IMR-90 (cell line): ENCODE measurements around the gene SLC35D3. TPM values are rescaled to one million over a fixed set of nuclear protein-coding genes. Genes with fewer than 3 reads are reported as not detected.

Experiments used
- ATAC-seq: fragments of 200-7000 bp; cut with Tn5 transposase; 2 replicates; pipeline ENCODE4 v1.9.1; 2020; ENCODE audit warnings: low read depth, mild to moderate bottlenecking, moderate library complexity
- BruUV-seq: library from RNA; stranded (reverse); fragments of 400-500 nt; replicated peaks from 2 replicates; lab custom pipeline; 2021; lab: Mats Ljungman, UMichigan
- CTCF ChIA-PET: fragments of 300-600 bp; formaldehyde crosslinking; extraction: SDS; loops from one replicate; lab custom pipeline; 2021; ENCODE audit warnings: antibody characterized with exemption; lab: Yijun Ruan, JAX
- POLR2A ChIA-PET: fragments of 300-600 bp; sonication (Branson Sonifier 250); formaldehyde crosslinking; loops from one replicate; lab custom pipeline; 2022; ENCODE audit warnings: antibody characterized with exemption; ENCODE audit not compliant: unreplicated experiment; lab: Charles Lee
- DNase-seq: peaks from one replicate; pipeline ENCODE4 v3.0.0; 2013
- H2AFZ ChIP-seq: replicated peaks from 2 replicates; pipeline ENCODE3; 2013; ENCODE audit warnings: low read length, mild to moderate bottlenecking; ENCODE audit not compliant: poor library complexity
- H2AK5ac ChIP-seq: 2 replicates; pipeline ENCODE4 v1.6.1; 2013; ENCODE audit warnings: low read depth, low read length, inconsistent platforms
- H2AK9ac ChIP-seq: replicated peaks from 2 replicates; pipeline ENCODE3; 2013; ENCODE audit warnings: mild to moderate bottlenecking, low read depth, low read length, moderate library complexity; ENCODE audit not compliant: poor library complexity
- H2BK120ac ChIP-seq: 2 replicates; pipeline ENCODE4 v1.6.1; 2013; ENCODE audit warnings: low read depth, low read length, inconsistent platforms
- H2BK15ac ChIP-seq: 3 replicates; pipeline ENCODE4 v1.6.1; 2013; ENCODE audit warnings: low read depth, low read length, inconsistent platforms
- H2BK20ac ChIP-seq: 2 replicates; pipeline ENCODE4 v1.6.1; 2013; ENCODE audit warnings: low read depth, mild to moderate bottlenecking, inconsistent platforms, low read length, moderate library complexity
- H2BK5ac ChIP-seq: 2 replicates; pipeline ENCODE4 v1.6.1; 2013; ENCODE audit warnings: mild to moderate bottlenecking, low read depth, low read length, inconsistent platforms; ENCODE audit not compliant: poor library complexity, severe bottlenecking
- H3K14ac ChIP-seq: replicated peaks from 2 replicates; pipeline ENCODE4 v1.6.1; 2013; ENCODE audit warnings: low read depth, low read length, inconsistent platforms
- H3K18ac ChIP-seq: 2 replicates; pipeline ENCODE4 v1.6.1; 2013; ENCODE audit warnings: low read depth, low read length, control low read depth
- H3K23ac ChIP-seq: 2 replicates; pipeline ENCODE4 v1.6.1; 2013; ENCODE audit warnings: low read depth, low read length, inconsistent platforms
- H3K27ac ChIP-seq: 2 replicates; pipeline ENCODE4 v1.5.1; 2013; ENCODE audit warnings: mild to moderate bottlenecking, control low read depth, low read length; ENCODE audit not compliant: insufficient read depth
- H3K27me3 ChIP-seq: 2 replicates; pipeline ENCODE4 v1.6.1; 2013; ENCODE audit warnings: low read length; ENCODE audit not compliant: control insufficient read depth, insufficient read depth
- H3K36me3 ChIP-seq: 2 replicates; pipeline ENCODE4 v1.6.1; 2013; ENCODE audit warnings: low read length, mixed read lengths; ENCODE audit not compliant: control insufficient read depth, insufficient read depth
- H3K4ac ChIP-seq: 2 replicates; pipeline ENCODE4 v1.6.1; 2013; ENCODE audit warnings: low read depth, low read length, inconsistent platforms
- H3K4me1 ChIP-seq: 2 replicates; pipeline ENCODE4 v1.6.1; 2013; ENCODE audit warnings: low read length, mixed read lengths; ENCODE audit not compliant: control insufficient read depth, insufficient read depth
- H3K4me2 ChIP-seq: 2 replicates; pipeline ENCODE4 v1.6.1; 2013; ENCODE audit warnings: low read depth, mild to moderate bottlenecking, control low read depth, low read length, moderate library complexity
- H3K4me3 ChIP-seq: 2 replicates; pipeline ENCODE4 v1.5.1; 2013; ENCODE audit warnings: low read depth, mild to moderate bottlenecking, control low read depth, low read length, moderate library complexity; ENCODE audit not compliant: insufficient read depth
- H3K56ac ChIP-seq: 2 replicates; pipeline ENCODE4 v1.6.1; 2013; ENCODE audit warnings: low read length, inconsistent platforms; ENCODE audit not compliant: insufficient read depth; ENCODE audit errors: extremely low read depth
- H3K79me1 ChIP-seq, 2 experiments: 2 replicates each; pipeline ENCODE4 v1.6.1; 2013; ENCODE audit warnings: low read length in 2 of 2, inconsistent platforms in 1 of 2, low read depth in 1 of 2
- H3K9ac ChIP-seq: 2 replicates; pipeline ENCODE4 v1.6.1; 2013; ENCODE audit warnings: low read depth, low read length, control low read depth
- H3K9me1 ChIP-seq: 2 replicates; pipeline ENCODE4 v1.6.1; 2013; ENCODE audit warnings: low read length, inconsistent platforms; ENCODE audit not compliant: insufficient read depth
- H3K9me3 ChIP-seq: 2 replicates; pipeline ENCODE4 v1.6.1; 2013; ENCODE audit warnings: low read length; ENCODE audit not compliant: control insufficient read depth, insufficient read depth
- H4K20me1 ChIP-seq: 2 replicates; pipeline ENCODE4 v1.6.1; 2013; ENCODE audit warnings: low read length, inconsistent platforms; ENCODE audit not compliant: insufficient read depth
- H4K5ac ChIP-seq: 2 replicates; pipeline ENCODE4 v1.6.1; 2013; ENCODE audit warnings: mild to moderate bottlenecking, low read depth, low read length, control low read depth
- H4K8ac ChIP-seq, 2 experiments: 2 replicates each; pipeline ENCODE4 v1.6.1; 2013; ENCODE audit warnings: low read depth in 2 of 2, low read length in 2 of 2, control low read depth in 1 of 2, inconsistent platforms in 1 of 2
- H4K91ac ChIP-seq: 2 replicates; pipeline ENCODE4 v1.6.1; 2013; ENCODE audit warnings: low read depth, low read length, inconsistent platforms; ENCODE audit not compliant: insufficient read depth
- BHLHE40 ChIP-seq: fragments of 150-350 bp; IDR thresholded peaks from 2 replicates; pipeline ENCODE4 v1.6.1; 2016; ENCODE audit warnings: mild to moderate bottlenecking, low read depth, low read length
- CEBPB ChIP-seq: IDR thresholded peaks from 2 replicates; pipeline ENCODE4 v1.6.1; 2012; ENCODE audit warnings: low read depth, low read length, improper control_type of control experiment
- CHD1 ChIP-seq: IDR thresholded peaks from 2 replicates; pipeline ENCODE4 v1.6.1; 2012; ENCODE audit warnings: low read depth, low read length, improper control_type of control experiment
- MAFK ChIP-seq: IDR thresholded peaks from 2 replicates; pipeline ENCODE4 v1.6.1; 2012; ENCODE audit warnings: low read depth, low read length, improper control_type of control experiment
- MAZ ChIP-seq: IDR thresholded peaks from 2 replicates; pipeline ENCODE4 v1.6.1; 2012; ENCODE audit warnings: low read depth, mild to moderate bottlenecking, low read length, improper control_type of control experiment, moderate library complexity, borderline replicate concordance
- MXI1 ChIP-seq: IDR thresholded peaks from 2 replicates; pipeline ENCODE4 v1.6.1; 2012; ENCODE audit warnings: low read depth, mild to moderate bottlenecking, low read length, moderate library complexity, borderline replicate concordance
- NFE2L2 ChIP-seq: fragments of 150-350 bp; IDR thresholded peaks from 2 replicates; pipeline ENCODE4 v1.6.1; 2016; ENCODE audit warnings: low read depth, mild to moderate bottlenecking, low read length
- POLR2A ChIP-seq: IDR thresholded peaks from 2 replicates; pipeline ENCODE4 v1.6.1; 2012; ENCODE audit warnings: mild to moderate bottlenecking, low read depth, low read length
- RAD21 ChIP-seq: IDR thresholded peaks from 2 replicates; pipeline ENCODE4 v1.6.1; 2012; ENCODE audit warnings: low read length, improper control_type of control experiment
- RCOR1 ChIP-seq: IDR thresholded peaks from 2 replicates; pipeline ENCODE4 v1.6.1; 2012; ENCODE audit warnings: mild to moderate bottlenecking, low read length, improper control_type of control experiment; ENCODE audit not compliant: insufficient replicate concordance
- RFX5 ChIP-seq: IDR thresholded peaks from 2 replicates; pipeline ENCODE4 v1.8.0; 2012; ENCODE audit warnings: low read depth, mild to moderate bottlenecking, low read length, moderate library complexity
- SMC3 ChIP-seq: fragments of 150-350 bp; IDR thresholded peaks from 2 replicates; pipeline ENCODE4 v1.6.1; 2016; ENCODE audit warnings: low read depth, mild to moderate bottlenecking, antibody characterized with exemption, low read length, moderate library complexity
- WGBS, 2 experiments: methylation state at CpG; one replicate each; pipeline versions ENCODE4 v1.1.5 to v1.1.7; 2013; ENCODE audit warnings: missing lambda C conversion rate in 2 of 2; ENCODE audit not compliant: insufficient read length in 1 of 2; ENCODE audit errors: extremely low coverage in 2 of 2; 5-methylcytosine and 5-hydroxymethylcytosine counted together
- dilution Hi-C: fragments of 300-500 bp; cut with HindIII; formaldehyde crosslinking; loops from one replicate; pipeline ENCODE4 v1.14.3; 2018; ENCODE audit warnings: low sequenced_read_pairs; ENCODE audit not compliant: unreplicated experiment
- in situ Hi-C: fragments of 300-500 bp; cut with MboI; formaldehyde crosslinking; loops from 3 replicates; pipeline ENCODE4 v1.14.3; 2019; ENCODE audit warnings: low sequenced_read_pairs, inconsistent platforms, mixed read lengths
- intact Hi-C: fragments of 100-400 bp; cut with micrococcal nuclease; formaldehyde crosslinking; loops from 2 replicates; pipeline ENCODE4 v1.10.0; 2022
- polyA plus RNA-seq, 3 experiments: library from polyadenylated mRNA; depleted of rRNA; stranded (reverse); fragments of >200 nt; gene quantifications; 2 replicates each; pipeline ENCODE4 v1.2.3, GENCODE V29; 2012; ENCODE audit warnings: low replicate concordance in 1 of 3
- total RNA-seq: library from RNA; depleted of rRNA; stranded (reverse); fragments of >200 nt; gene quantifications from 2 replicates; pipeline ENCODE4 v1.2.3, GENCODE V29; 2012
- TF ChIP-seq, protein P1 (sequence below): fragments of 150-350 bp; IDR thresholded peaks from 2 replicates; pipeline ENCODE4 v1.6.1; 2017; ENCODE audit warnings: mild to moderate bottlenecking, antibody characterized with exemption, low read length, low read depth
- TF ChIP-seq, protein P2 (sequence below): fragments of 150-350 bp; IDR thresholded peaks from 2 replicates; pipeline ENCODE4 v1.6.1; 2016; ENCODE audit warnings: low read depth, mild to moderate bottlenecking, low read length, moderate library complexity, borderline replicate concordance

Gene SLC35D3
- total and polyA plus RNA-seq, 2 of the 4 experiments (the other 2 are of a cell fraction): not detected

GRCh38 chr6:136932599-136932998 lies 10.5 kb downstream of the SLC35D3 start:
- H2BK15ac ChIP-seq: no peak overlapping the region
- H4K20me1 ChIP-seq: no peaks in the 10 kb centered on the region
- in situ Hi-C loops (no loop called here), intact Hi-C loops (no loop called here), dilution Hi-C loops (no loop called here)
- no peak overlapping the region for H3K14ac ChIP-seq
- H3K4me2 ChIP-seq: no peak overlapping the region
- H3K9me3 ChIP-seq: no peaks in the 10 kb centered on the region
- ChIA-PET CTCF (interaction anchor here (0.5 to 0.6 kb wide), 2 partner anchors 51 to 1491 kb away, joined by 3 to 4 read pairs; no protein-coding TSS in a partner anchor), POLR2A (no interaction called here)
- H2BK120ac ChIP-seq: no peak overlapping the region
- H3K27ac ChIP-seq: no peak overlapping the region
- no peaks in the 10 kb centered on the region for H3K79me1 ChIP-seq
- no peak overlapping the region for H4K5ac ChIP-seq
- peaks cover 2% of the 10 kb centered on the region; the same call in 1 of the 2 replicates for H3K4me1 ChIP-seq
- no peak for DNase-seq
- H2BK20ac ChIP-seq: no peak overlapping the region
- H3K4me3 ChIP-seq: no peak overlapping the region
- H3K9me1 ChIP-seq: no peaks in the 10 kb centered on the region; the same call in 1 of the 2 replicates
- H3K23ac ChIP-seq: no peak overlapping the region
- no CpG with 5 or more reads among the region's 2 CpGs for WGBS, 2 experiments
- H2AK9ac ChIP-seq: no peak overlapping the region
- H3K36me3 ChIP-seq: no peaks in the 10 kb centered on the region
- no peak overlapping the region for H4K8ac ChIP-seq
- H2AK5ac ChIP-seq: no peak overlapping the region
- no peak overlapping the region for H2AFZ ChIP-seq
- TF ChIP-seq SMC3: no peak
- TF ChIP-seq BHLHE40: no peak
- TF ChIP-seq RFX5: no peak
- TF ChIP-seq, protein P1, sequence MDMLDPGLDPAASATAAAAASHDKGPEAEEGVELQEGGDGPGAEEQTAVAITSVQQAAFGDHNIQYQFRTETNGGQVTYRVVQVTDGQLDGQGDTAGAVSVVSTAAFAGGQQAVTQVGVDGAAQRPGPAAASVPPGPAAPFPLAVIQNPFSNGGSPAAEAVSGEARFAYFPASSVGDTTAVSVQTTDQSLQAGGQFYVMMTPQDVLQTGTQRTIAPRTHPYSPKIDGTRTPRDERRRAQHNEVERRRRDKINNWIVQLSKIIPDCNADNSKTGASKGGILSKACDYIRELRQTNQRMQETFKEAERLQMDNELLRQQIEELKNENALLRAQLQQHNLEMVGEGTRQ: no peak
- no peak for TF ChIP-seq RAD21
- TF ChIP-seq CHD1: no peak
- no peak for TF ChIP-seq POLR2A
- no peak for TF ChIP-seq MAFK
- no peak for TF ChIP-seq RCOR1
- no peak for TF ChIP-seq CEBPB
- no peak for TF ChIP-seq NFE2L2
- TF ChIP-seq, protein P2, sequence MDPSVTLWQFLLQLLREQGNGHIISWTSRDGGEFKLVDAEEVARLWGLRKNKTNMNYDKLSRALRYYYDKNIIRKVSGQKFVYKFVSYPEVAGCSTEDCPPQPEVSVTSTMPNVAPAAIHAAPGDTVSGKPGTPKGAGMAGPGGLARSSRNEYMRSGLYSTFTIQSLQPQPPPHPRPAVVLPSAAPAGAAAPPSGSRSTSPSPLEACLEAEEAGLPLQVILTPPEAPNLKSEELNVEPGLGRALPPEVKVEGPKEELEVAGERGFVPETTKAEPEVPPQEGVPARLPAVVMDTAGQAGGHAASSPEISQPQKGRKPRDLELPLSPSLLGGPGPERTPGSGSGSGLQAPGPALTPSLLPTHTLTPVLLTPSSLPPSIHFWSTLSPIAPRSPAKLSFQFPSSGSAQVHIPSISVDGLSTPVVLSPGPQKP: no peak
- no peak for TF ChIP-seq MXI1
- TF ChIP-seq MAZ: no peak
- no peak overlapping the region for H4K91ac ChIP-seq
- no peak overlapping the region for H3K9ac ChIP-seq
- ATAC-seq: no peak
- no peak overlapping the region for H2BK5ac ChIP-seq
- H3K56ac ChIP-seq: no peak overlapping the region
- BruUV-seq: no TSS peak
- H3K27me3 ChIP-seq: peaks cover 2% of the 10 kb centered on the region
- no peak overlapping the region for H3K18ac ChIP-seq
- no peak overlapping the region for H3K4ac ChIP-seq
